Memory B cell (primary cell): ENCODE measurements around the gene SENP5.
A peak's percentile ranks its signal among the peaks of the same experiment; 100 is the strongest.
"Not testable (repeated sequence)": the region's sequence is repeated elsewhere in the genome, so short reads cannot be mapped to it uniquely, and the experiment has no call there.

Experiments used
- ATAC-seq: fragments of 150-1000 bp; cut with Tn5 transposase; 2 replicates; pipeline ENCODE4 v1.10.0; 2021; ENCODE audit warnings: low read depth, mild to moderate bottlenecking, moderate library complexity
- DNase-seq, 2 donors: peaks; one replicate each; pipeline ENCODE4 v3.0.0; 2022; ENCODE audit warnings: low spot score in 2 of 2
- H3K27ac Mint-ChIP-seq: one replicate; pipeline ENCODE4 v1.8.0; 2022; ENCODE audit warnings: mild to moderate bottlenecking, moderate library complexity, mixed read lengths
- H3K27me3 Mint-ChIP-seq: one replicate; pipeline ENCODE4 v1.8.0; 2022; ENCODE audit warnings: mixed read lengths
- H3K36me3 Mint-ChIP-seq: one replicate; pipeline ENCODE4 v1.8.0; 2022; ENCODE audit warnings: mild to moderate bottlenecking, mixed read lengths
- H3K4me1 Mint-ChIP-seq: one replicate; pipeline ENCODE4 v1.8.0; 2022; ENCODE audit warnings: mixed read lengths
- H3K4me3 Mint-ChIP-seq: one replicate; pipeline ENCODE4 v1.8.0; 2022; ENCODE audit warnings: mild to moderate bottlenecking, moderate library complexity, mixed read lengths
- H3K9me3 Mint-ChIP-seq: one replicate; pipeline ENCODE4 v1.8.0; 2022; ENCODE audit warnings: mixed read lengths

SENP5 gene

DNA sequence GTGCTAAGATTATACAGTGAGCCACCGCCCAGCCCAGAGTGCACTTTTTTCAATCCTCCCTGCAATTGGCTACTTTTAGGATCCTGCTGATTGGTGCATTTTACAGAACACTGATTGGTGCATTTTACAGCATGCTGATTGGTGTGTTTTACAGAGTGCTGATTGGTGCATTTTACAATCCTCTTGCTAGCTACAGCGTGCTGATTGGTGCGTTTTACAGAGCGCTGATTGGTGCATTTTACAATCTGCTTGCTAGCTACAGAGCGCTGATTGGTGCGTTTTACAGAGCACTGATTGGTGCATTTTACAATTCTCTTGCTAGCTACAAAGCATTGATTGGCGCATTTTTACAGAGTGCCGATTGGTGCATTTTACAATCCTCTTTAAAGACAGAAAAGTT is 4.7 kb upstream of the SENP5 start:
- not testable (repeated sequence) for H3K27me3 Mint-ChIP-seq, DNase-seq, H3K4me3 Mint-ChIP-seq, ATAC-seq, H3K9me3 Mint-ChIP-seq, H3K27ac Mint-ChIP-seq, H3K4me1 Mint-ChIP-seq, H3K36me3 Mint-ChIP-seq

DNA sequence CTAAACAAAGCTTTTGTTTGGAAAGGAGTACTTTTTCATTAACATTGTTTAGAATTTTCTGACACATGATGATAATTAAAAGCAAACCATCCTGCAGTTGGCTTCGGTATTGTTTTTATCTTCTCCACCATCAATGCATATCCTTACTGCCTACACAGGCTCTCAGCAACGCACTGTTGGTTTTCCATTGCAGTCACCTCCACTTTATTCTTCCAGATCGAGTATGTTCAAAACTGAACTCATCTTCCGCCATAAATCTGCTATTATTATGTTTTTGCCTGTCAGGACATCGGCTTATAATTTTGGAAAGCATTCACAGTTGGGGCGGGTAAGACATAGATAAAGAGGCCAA is 589 bp upstream of the SENP5 start:
- H3K36me3 Mint-ChIP-seq = no peaks in the 10 kb centered on the region
- peaks cover 9% of the 10 kb centered on the region for H3K4me1 Mint-ChIP-seq
- H3K4me3 Mint-ChIP-seq = peak overlapping the region; percentile 92
- DNase-seq (no peak), ATAC-seq (no peak)
- H3K9me3 Mint-ChIP-seq = no peaks in the 10 kb centered on the region
- no peaks in the 10 kb centered on the region for H3K27me3 Mint-ChIP-seq
- H3K27ac Mint-ChIP-seq = peak overlapping the region; percentile 97

DNA sequence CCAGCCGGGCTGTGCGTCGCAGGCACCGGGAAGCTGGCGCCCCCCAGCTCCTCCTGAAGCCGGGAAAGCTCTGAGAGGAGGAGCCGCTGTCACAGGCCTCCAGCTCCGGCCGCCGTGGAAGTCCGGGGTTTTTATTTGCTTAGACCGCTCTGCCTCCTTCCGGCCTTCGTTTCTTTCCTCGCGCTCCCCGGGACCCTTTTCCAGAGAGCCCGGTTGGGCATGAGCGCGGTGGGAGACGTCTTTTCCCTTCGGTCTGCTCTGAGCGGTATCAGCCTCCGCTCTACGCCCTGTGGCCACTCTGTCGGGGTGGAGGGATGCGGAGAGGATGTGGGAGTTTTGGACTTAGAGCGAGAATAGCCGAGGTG is 559 bp downstream of the SENP5 start:
- Mint-ChIP-seq H3K36me3 (no peaks in the 10 kb centered on the region), H3K9me3 (no peaks in the 10 kb centered on the region), H3K27me3 (no peaks in the 10 kb centered on the region), H3K4me1 (peaks cover 12% of the 10 kb centered on the region), H3K27ac (peak overlapping the region; percentile 97), H3K4me3 (peak overlapping the region; percentile 96)
- ATAC-seq (peak; percentile 8), DNase-seq (peak in 1 of 2 donors; percentile 4)

GRCh38 chr3:196872316-196872715 is 4.6 kb downstream of the SENP5 start:
- H3K4me3 Mint-ChIP-seq = no peak overlapping the region
- ATAC-seq (no peak), DNase-seq (no peak)
- H3K27ac Mint-ChIP-seq = no peak overlapping the region
- peaks cover 20% of the 10 kb centered on the region for H3K4me1 Mint-ChIP-seq
- no peaks in the 10 kb centered on the region for H3K36me3 Mint-ChIP-seq
- H3K9me3 Mint-ChIP-seq = no peaks in the 10 kb centered on the region
- no peaks in the 10 kb centered on the region for H3K27me3 Mint-ChIP-seq

- H3K4me1 Mint-ChIP-seq = peaks cover 31% of the 10 kb centered on the region
- not testable (repeated sequence) for H3K36me3 Mint-ChIP-seq, H3K27me3 Mint-ChIP-seq, DNase-seq, H3K4me3 Mint-ChIP-seq, ATAC-seq, H3K9me3 Mint-ChIP-seq
- H3K27ac Mint-ChIP-seq = peak overlapping the region; percentile 35
Observed at GRCh38 chr3:196874511-196875094, 6.9 kb downstream of the SENP5 start.

- H3K9me3 Mint-ChIP-seq = no peaks in the 10 kb centered on the region
- no peaks in the 10 kb centered on the region for H3K27me3 Mint-ChIP-seq
- peaks cover 1% of the 10 kb centered on the region for H3K36me3 Mint-ChIP-seq
- peak overlapping the region; percentile 35 for H3K27ac Mint-ChIP-seq
- no peak for ATAC-seq
- DNase-seq = no peak
- peaks cover 29% of the 10 kb centered on the region for H3K4me1 Mint-ChIP-seq
- H3K4me3 Mint-ChIP-seq = no peak overlapping the region
Observed at GRCh38 chr3:196875258-196875657, 7.5 kb downstream of the SENP5 start.

- H3K27ac Mint-ChIP-seq = peak overlapping the region; percentile 38
- H3K4me1 Mint-ChIP-seq = peaks cover 19% of the 10 kb centered on the region
- no peaks in the 10 kb centered on the region for H3K27me3 Mint-ChIP-seq
- H3K36me3 Mint-ChIP-seq = peaks cover 9% of the 10 kb centered on the region
- H3K9me3 Mint-ChIP-seq = no peaks in the 10 kb centered on the region
- ATAC-seq (no peak), DNase-seq (no peak)
- H3K4me3 Mint-ChIP-seq = no peak overlapping the region
Observed at GRCh38 chr3:196883361-196883760, 15.6 kb downstream of the SENP5 start.

- Mint-ChIP-seq H3K4me3 (no peak overlapping the region), H3K9me3 (no peaks in the 10 kb centered on the region), H3K27ac (no peak overlapping the region), H3K4me1 (peaks cover 18% of the 10 kb centered on the region), H3K27me3 (no peaks in the 10 kb centered on the region), H3K36me3 (peaks cover 9% of the 10 kb centered on the region)
- no peak for ATAC-seq
- DNase-seq = no peak
Observed at GRCh38 chr3:196886144-196886543, 18.4 kb downstream of the SENP5 start.

- Mint-ChIP-seq H3K27ac (no peak overlapping the region), H3K27me3 (no peaks in the 10 kb centered on the region), H3K4me1 (peaks cover 11% of the 10 kb centered on the region), H3K4me3 (no peak overlapping the region), H3K9me3 (no peaks in the 10 kb centered on the region), H3K36me3 (peaks cover 6% of the 10 kb centered on the region)
- no peak for DNase-seq
- ATAC-seq = no peak
Observed at GRCh38 chr3:196889844-196890708, 22.4 kb downstream of the SENP5 start.

DNA sequence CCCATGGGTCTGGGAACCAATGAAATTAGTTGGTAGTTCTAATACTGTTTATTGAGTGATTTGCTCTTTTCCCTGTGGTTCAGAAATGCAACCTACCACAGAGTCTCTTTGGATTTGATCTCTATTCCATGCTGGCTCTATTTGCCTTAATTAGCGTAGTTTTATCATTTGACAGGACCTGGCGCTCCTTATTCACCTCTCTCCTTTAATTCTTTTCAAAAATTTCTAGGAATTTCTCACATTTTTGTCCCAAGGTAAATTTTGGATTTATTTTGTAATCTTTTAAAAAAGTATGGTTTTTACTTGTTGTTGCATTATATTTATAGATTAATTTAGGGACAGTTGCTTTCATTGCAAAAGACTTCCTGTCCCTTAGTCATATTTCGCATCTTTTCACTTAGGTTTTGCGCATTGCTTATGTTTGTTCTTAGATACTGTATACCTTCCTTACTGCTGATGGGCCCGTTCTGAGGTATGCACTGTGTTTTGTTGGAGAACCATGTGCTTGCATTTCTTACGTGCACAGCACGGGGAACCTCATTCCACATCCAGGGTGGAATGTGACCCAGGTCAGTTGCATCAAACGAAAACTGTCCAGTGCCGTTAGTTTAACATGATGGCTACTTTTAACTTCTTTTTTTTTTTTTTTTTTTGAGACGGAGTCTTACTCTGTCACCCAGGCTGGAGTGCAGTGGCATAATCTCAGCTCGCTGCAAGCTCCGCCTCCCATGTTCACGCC is 27.0 kb downstream of the SENP5 start:
- Mint-ChIP-seq H3K4me3 (no peak overlapping the region), H3K9me3 (no peaks in the 10 kb centered on the region), H3K27me3 (no peaks in the 10 kb centered on the region), H3K27ac (no peak overlapping the region), H3K36me3 (no peaks in the 10 kb centered on the region), H3K4me1 (peaks cover 5% of the 10 kb centered on the region)
- DNase-seq = no peak
- no peak for ATAC-seq

DNA sequence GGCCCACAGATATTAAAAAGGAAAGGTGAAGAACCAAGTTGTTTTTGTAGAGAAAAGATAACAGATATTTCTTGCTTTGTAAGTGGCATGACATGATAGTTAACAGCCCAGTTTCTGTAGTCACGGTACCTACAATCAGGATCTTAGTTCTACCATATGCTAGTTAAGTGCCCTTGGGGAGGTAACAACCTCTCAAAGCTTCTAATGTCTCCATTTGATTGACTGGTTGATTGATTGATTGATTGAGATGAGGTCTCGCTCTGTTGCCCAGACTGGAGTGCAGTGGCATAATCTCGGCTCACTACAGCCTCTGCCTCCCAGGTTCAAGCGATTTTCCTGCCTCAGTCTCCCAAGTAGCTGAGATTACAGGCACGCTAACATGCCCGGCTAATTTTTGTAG is 28.5 kb downstream of the SENP5 start:
- DNase-seq (no peak), ATAC-seq (no peak)
- Mint-ChIP-seq H3K4me1 (peaks cover 2% of the 10 kb centered on the region), H3K9me3 (no peaks in the 10 kb centered on the region), H3K36me3 (peaks cover 5% of the 10 kb centered on the region), H3K4me3 (no peak overlapping the region), H3K27ac (no peak overlapping the region), H3K27me3 (no peaks in the 10 kb centered on the region)

GRCh38 chr3:196901768-196902167 is 34.0 kb downstream of the SENP5 start:
- Mint-ChIP-seq H3K9me3 (no peaks in the 10 kb centered on the region), H3K4me3 (no peak overlapping the region), H3K4me1 (peaks cover 2% of the 10 kb centered on the region), H3K36me3 (peaks cover 19% of the 10 kb centered on the region), H3K27ac (no peak overlapping the region), H3K27me3 (no peaks in the 10 kb centered on the region)
- ATAC-seq (no peak), DNase-seq (no peak)

- ATAC-seq (no peak), DNase-seq (no peak)
- Mint-ChIP-seq H3K27me3 (no peaks in the 10 kb centered on the region), H3K4me3 (no peak overlapping the region), H3K36me3 (peaks cover 20% of the 10 kb centered on the region), H3K9me3 (no peaks in the 10 kb centered on the region), H3K4me1 (peaks cover 2% of the 10 kb centered on the region), H3K27ac (no peak overlapping the region)
Observed at GRCh38 chr3:196902296-196902695, 34.6 kb downstream of the SENP5 start.

DNA sequence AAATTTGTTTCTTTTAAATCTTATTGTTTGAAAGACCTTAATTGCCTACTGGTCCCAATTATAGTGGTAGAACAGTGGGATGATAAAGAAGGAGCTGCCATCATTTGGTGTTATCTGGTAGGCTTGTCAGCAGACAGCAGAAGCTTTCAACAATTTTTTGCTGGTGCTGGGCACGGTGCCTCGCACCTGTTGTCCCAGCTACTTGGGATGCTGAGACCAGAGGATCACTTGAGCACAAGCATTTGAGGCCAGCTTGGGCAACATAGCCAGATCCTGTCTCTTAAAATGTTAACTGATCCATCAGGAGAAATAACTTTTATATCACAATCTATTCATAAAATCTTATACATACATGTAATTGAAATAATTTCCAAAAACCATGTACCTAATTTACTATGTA is 36.0 kb downstream of the SENP5 start:
- no peaks in the 10 kb centered on the region for H3K4me1 Mint-ChIP-seq
- no peak overlapping the region for H3K27ac Mint-ChIP-seq
- no peak for ATAC-seq
- peaks cover 23% of the 10 kb centered on the region for H3K36me3 Mint-ChIP-seq
- no peak overlapping the region for H3K4me3 Mint-ChIP-seq
- H3K27me3 Mint-ChIP-seq = no peaks in the 10 kb centered on the region
- no peak for DNase-seq
- no peaks in the 10 kb centered on the region for H3K9me3 Mint-ChIP-seq
